SU-DHL-6 (cell line): ENCODE data around the gene EPAS1.

Experiments used
- H2AFZ ChIP-seq: fragments of 200-600 bp; sonication (generic); 2 replicates; pipeline ENCODE4 v1.6.1; 2014; ENCODE audit warnings: low read depth, mild to moderate bottlenecking, moderate library complexity, mixed read lengths, antibody characterized with exemption, low read length; ENCODE audit not compliant: severe bottlenecking
- H3F3A ChIP-seq: fragments of 200-600 bp; shearing (Covaris generic); 2 replicates; pipeline ENCODE4 v1.6.0; 2016; ENCODE audit warnings: antibody characterized with exemption, mild to moderate bottlenecking; ENCODE audit not compliant: insufficient read depth
- H3K27ac ChIP-seq: fragments of 200-600 bp; sonication (generic); 2 replicates; pipeline ENCODE4 v1.5.1; 2016; ENCODE audit warnings: low read depth, mild to moderate bottlenecking, low read length, moderate library complexity, mixed read lengths
- H3K27me3 ChIP-seq: fragments of 200-600 bp; sonication (generic), shearing (Covaris generic); 2 replicates; pipeline ENCODE4 v1.6.0; 2014; ENCODE audit warnings: mild to moderate bottlenecking, low read length
- H3K36me3 ChIP-seq: fragments of 200-600 bp; sonication (generic); 2 replicates; pipeline ENCODE4 v1.6.1; 2014; ENCODE audit warnings: mild to moderate bottlenecking, low read length, mixed read lengths
- H3K4me2 ChIP-seq: fragments of 300-600, 200-600 bp; shearing (Covaris generic), sonication (generic); 2 replicates; pipeline ENCODE4 v1.6.0; 2014; ENCODE audit warnings: low read length, low read depth, mild to moderate bottlenecking; ENCODE audit not compliant: poor library complexity, severe bottlenecking
- H3K4me3 ChIP-seq: fragments of 200-600 bp; sonication (generic); 2 replicates; pipeline ENCODE4 v1.5.1; 2014; ENCODE audit warnings: antibody characterized with exemption, low read length, mild to moderate bottlenecking, mixed read lengths; ENCODE audit not compliant: insufficient read depth, poor library complexity, severe bottlenecking
- H3K79me2 ChIP-seq: fragments of 200-600 bp; sonication (generic); 2 replicates; pipeline ENCODE4 v1.6.1; 2014; ENCODE audit warnings: mild to moderate bottlenecking, low read length, moderate library complexity; ENCODE audit not compliant: insufficient read depth
- H3K9ac ChIP-seq: fragments of 200-600 bp; sonication (generic); 2 replicates; pipeline ENCODE4 v1.7.0; 2014; ENCODE audit warnings: mild to moderate bottlenecking, low read length
- H3K9me2 ChIP-seq: fragments of 200-600 bp; sonication (generic); replicated peaks from 2 replicates; pipeline ENCODE4 v1.6.1; 2014; ENCODE audit warnings: low read length; ENCODE audit not compliant: insufficient read depth
- H3K9me3 ChIP-seq: fragments of 200-600 bp; sonication (generic); 2 replicates; pipeline ENCODE4 v1.6.1; 2014; ENCODE audit warnings: low read length, mixed read lengths; ENCODE audit not compliant: insufficient read depth
- H4K20me1 ChIP-seq: fragments of 200-600 bp; sonication (generic); 2 replicates; pipeline ENCODE4 v1.6.1; 2014; ENCODE audit warnings: low read depth, mild to moderate bottlenecking, antibody characterized with exemption, low read length, moderate library complexity, mixed read lengths
- CTCF ChIP-seq: fragments of 200-600 bp; sonication (generic); IDR thresholded peaks from one replicate; pipeline ENCODE4 v1.5.1; 2017; ENCODE audit warnings: antibody characterized with exemption, mild to moderate bottlenecking, low read length, moderate library complexity; ENCODE audit not compliant: insufficient read depth, poor library complexity, severe bottlenecking
- EZH2phosphoT487 ChIP-seq: fragments of 200-600 bp; sonication (generic), shearing (Covaris generic); conservative IDR thresholded peaks from 2 replicates; pipeline ENCODE4 v1.6.1; 2018; ENCODE audit warnings: mild to moderate bottlenecking, antibody characterized with exemption, low read length, moderate library complexity, mixed read lengths

The EPAS1 gene

DNA sequence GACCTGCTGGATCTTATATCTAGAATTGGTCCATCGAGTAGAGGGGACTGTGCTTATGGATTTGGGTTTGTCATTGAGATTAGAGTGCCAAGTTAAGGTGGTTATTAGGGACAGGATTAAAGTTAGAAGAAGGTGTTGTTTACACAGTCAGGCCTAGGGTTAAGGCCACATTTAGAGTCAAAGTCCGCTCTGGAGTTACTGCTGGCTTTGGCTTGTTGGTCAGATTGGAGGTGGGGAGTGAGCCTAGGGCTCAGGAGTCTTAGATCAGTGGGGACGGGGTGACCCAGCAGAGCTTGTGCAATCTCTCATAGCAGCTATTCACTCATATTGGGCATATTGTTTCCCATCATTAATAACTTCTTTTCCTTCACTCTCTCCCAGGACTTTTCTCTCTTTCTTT is 13.5 kb upstream of the EPAS1 start:
- Histone ChIP-seq H3K27me3 (no peaks in the 10 kb centered on the region), H3K27ac (no peak overlapping the region), H3K36me3 (no peaks in the 10 kb centered on the region), H4K20me1 (no peaks in the 10 kb centered on the region), H3K4me3 (no peak overlapping the region), H3K4me2 (no peak overlapping the region), H3K9ac (no peak overlapping the region), H2AFZ (no peak overlapping the region), H3F3A (no peaks in the 10 kb centered on the region), H3K79me2 (no peaks in the 10 kb centered on the region), H3K9me2 (no peaks in the 10 kb centered on the region), H3K9me3 (no peaks in the 10 kb centered on the region)
- TF ChIP-seq CTCF (no peak), EZH2phosphoT487 (no peak)

DNA sequence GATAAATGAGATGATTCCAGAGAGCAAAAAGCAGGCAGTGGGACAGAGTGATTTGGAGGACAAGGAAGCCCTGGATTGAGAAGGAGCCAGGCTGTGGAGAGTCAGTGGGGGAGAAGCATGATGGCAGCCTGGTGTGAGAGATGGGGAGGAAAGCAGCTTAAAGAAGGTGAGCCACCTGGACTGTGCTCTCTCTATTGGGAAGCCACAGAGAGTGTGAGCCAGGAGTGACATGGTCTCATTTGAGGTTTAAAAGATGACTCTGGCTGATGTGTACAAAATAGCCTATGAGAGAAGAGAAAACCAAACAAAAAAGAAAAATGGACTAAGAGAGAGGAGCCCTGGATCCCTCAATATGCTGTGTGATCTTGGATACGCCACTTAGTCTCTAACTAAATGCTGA is 12.9 kb upstream of the EPAS1 start:
- Histone ChIP-seq H3K27ac (no peak overlapping the region), H3K27me3 (no peaks in the 10 kb centered on the region), H3F3A (no peaks in the 10 kb centered on the region), H3K9ac (no peak overlapping the region), H3K36me3 (no peaks in the 10 kb centered on the region), H2AFZ (no peak overlapping the region), H3K9me2 (no peaks in the 10 kb centered on the region), H4K20me1 (no peaks in the 10 kb centered on the region), H3K4me2 (no peak overlapping the region), H3K79me2 (no peaks in the 10 kb centered on the region), H3K9me3 (no peaks in the 10 kb centered on the region), H3K4me3 (no peak overlapping the region)
- TF ChIP-seq EZH2phosphoT487, result no peak
- TF ChIP-seq CTCF, result no peak

DNA sequence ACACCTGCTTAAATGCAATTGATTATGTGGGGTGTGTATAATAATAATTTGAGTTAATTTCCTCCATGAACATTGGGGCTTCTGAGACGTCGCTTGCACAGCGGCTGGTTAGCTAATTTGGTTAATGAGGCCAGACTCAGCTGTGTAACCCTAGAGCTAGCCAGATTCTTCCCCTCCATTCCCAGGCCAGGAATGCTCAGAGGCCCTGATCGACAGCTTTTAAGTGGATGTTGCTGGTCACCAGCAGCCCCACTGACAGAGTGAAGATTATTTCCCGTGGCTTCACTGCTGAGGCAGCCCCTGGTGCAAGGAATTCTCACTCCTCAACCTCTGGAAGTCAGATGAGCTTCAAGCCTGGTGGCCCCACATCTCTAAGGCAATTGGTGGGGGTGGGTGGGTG is 12.4 kb upstream of the EPAS1 start:
- TF ChIP-seq EZH2phosphoT487 (no peak), CTCF (no peak)
- Histone ChIP-seq H3K4me2 (no peak overlapping the region), H3F3A (no peaks in the 10 kb centered on the region)

DNA sequence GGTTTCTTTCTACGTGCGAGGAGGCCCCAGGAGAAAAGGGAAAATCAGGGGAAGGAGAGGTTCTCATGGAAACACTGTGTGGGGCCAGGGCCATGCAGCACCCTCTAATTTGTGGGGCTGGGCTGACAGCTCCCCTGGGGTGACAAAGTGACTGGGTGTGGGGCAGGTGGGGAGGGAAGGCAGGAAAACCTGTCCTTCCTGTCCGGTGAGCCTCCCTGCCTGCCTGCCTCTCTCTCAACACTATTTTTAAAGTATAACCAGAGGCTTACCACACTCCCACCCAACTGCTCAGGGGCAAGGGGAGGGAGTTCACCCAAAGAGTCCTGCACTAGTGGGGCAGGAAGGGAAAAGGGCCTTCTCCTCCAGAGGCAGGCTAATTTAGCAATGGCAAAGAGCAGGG is 10.5 kb upstream of the EPAS1 start:
- H3K27me3 ChIP-seq, result no peaks in the 10 kb centered on the region
- no peaks in the 10 kb centered on the region for H3K36me3 ChIP-seq
- no peaks in the 10 kb centered on the region for H3K9me2 ChIP-seq
- H4K20me1 ChIP-seq, result no peaks in the 10 kb centered on the region
- H3K9me3 ChIP-seq, result no peaks in the 10 kb centered on the region
- H3F3A ChIP-seq, result no peaks in the 10 kb centered on the region
- H2AFZ ChIP-seq, result no peak overlapping the region
- H3K4me2 ChIP-seq, result no peak overlapping the region
- H3K4me3 ChIP-seq, result no peak overlapping the region
- no peak overlapping the region for H3K27ac ChIP-seq
- no peaks in the 10 kb centered on the region for H3K79me2 ChIP-seq
- TF ChIP-seq EZH2phosphoT487 (no peak), CTCF (no peak)
- no peak overlapping the region for H3K9ac ChIP-seq

More for the DNA sequence above, 12.4 kb upstream of the EPAS1 start:
- H3K27me3 ChIP-seq, result no peaks in the 10 kb centered on the region
- H3K9me2 ChIP-seq, result no peaks in the 10 kb centered on the region
- H3K4me3 ChIP-seq, result no peak overlapping the region
- no peaks in the 10 kb centered on the region for H3K9me3 ChIP-seq
- no peak overlapping the region for H3K9ac ChIP-seq
- no peak overlapping the region for H3K27ac ChIP-seq
- H2AFZ ChIP-seq, result no peak overlapping the region
- no peaks in the 10 kb centered on the region for H3K36me3 ChIP-seq
- H4K20me1 ChIP-seq, result no peaks in the 10 kb centered on the region
- H3K79me2 ChIP-seq, result no peaks in the 10 kb centered on the region
